ENCODE results near the gene GJA1. TPM values are rescaled to one million over a fixed set of nuclear protein-coding genes. Genes with fewer than 3 reads are reported as not detected.
"Not testable (repeated sequence)": the region's sequence is repeated elsewhere in the genome, so short reads cannot be mapped to it uniquely, and the experiment has no call there.

Gene GJA1
- total RNA-seq, 1 donor from 2014 or later: not detected

DNA sequence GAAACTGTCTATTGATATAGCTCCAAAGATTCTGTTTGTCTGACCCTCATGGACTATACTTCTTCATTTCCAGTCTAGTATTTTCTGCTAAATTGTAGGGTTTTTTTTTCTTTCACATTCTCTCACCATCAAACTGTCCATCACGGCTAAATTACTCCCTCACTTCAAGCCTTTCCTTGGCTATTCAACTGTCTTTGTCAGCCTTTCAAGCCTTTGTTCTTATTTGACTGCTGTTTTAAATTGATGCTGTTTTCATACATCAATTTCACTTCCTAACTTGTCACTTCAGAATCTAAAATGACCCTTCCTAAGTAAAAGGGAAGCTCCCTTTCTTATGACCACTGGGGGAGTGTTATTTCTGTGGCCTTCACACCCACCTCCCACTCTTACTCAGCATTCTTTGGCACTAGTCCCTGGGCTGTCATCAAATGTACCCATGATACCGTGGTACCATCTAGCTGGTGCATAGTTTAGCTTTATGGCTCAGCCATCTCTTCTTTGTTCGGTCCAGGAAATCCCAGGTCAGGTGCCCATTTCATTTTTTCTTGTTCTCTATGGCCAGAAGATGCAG is 8.6 kb downstream of the GJA1 start:
- no peak for DNase-seq
- Mint-ChIP-seq H3K27me3 (peaks cover 6% of the 10 kb centered on the region), H3K27ac (no peak overlapping the region), H3K9me3 (no peaks in the 10 kb centered on the region), H3K36me3 (ENCODE audit: low read depth) (no peaks in the 10 kb centered on the region), H3K4me3 (no peak overlapping the region), H3K4me1 (no peaks in the 10 kb centered on the region)
- intact Hi-C loops (cut with micrococcal nuclease): no loop called here

DNA sequence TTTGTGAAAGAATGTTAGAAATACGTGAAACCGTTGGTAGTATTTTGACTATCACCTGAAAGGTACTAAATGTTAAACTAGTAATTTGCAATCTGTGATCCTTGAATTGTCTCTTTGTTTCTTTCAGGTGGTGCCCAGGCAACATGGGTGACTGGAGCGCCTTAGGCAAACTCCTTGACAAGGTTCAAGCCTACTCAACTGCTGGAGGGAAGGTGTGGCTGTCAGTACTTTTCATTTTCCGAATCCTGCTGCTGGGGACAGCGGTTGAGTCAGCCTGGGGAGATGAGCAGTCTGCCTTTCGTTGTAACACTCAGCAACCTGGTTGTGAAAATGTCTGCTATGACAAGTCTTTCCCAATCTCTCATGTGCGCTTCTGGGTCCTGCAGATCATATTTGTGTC is 11.3 kb downstream of the GJA1 start:
- H3K9me3 Mint-ChIP-seq; H3K36me3 Mint-ChIP-seq (ENCODE audit: low read depth); DNase-seq; H3K27me3 Mint-ChIP-seq; intact Hi-C loops (cut with micrococcal nuclease); H3K4me3 Mint-ChIP-seq; H3K4me1 Mint-ChIP-seq; H3K27ac Mint-ChIP-seq: not testable (repeated sequence)

- H3K4me3 Mint-ChIP-seq; H3K36me3 Mint-ChIP-seq (ENCODE audit: low read depth); H3K27me3 Mint-ChIP-seq; intact Hi-C loops (cut with micrococcal nuclease); H3K9me3 Mint-ChIP-seq; DNase-seq; H3K27ac Mint-ChIP-seq; H3K4me1 Mint-ChIP-seq: not testable (repeated sequence)
Observed at GRCh38 chr6:121447746-121448145, 12.3 kb downstream of the GJA1 start.

- H3K9me3 Mint-ChIP-seq; H3K36me3 Mint-ChIP-seq (ENCODE audit: low read depth); H3K4me1 Mint-ChIP-seq; H3K4me3 Mint-ChIP-seq; H3K27ac Mint-ChIP-seq; DNase-seq; intact Hi-C loops (cut with micrococcal nuclease); H3K27me3 Mint-ChIP-seq: not testable (repeated sequence)
Observed at GRCh38 chr6:121448528-121448927, 13.1 kb downstream of the GJA1 start.

DNA sequence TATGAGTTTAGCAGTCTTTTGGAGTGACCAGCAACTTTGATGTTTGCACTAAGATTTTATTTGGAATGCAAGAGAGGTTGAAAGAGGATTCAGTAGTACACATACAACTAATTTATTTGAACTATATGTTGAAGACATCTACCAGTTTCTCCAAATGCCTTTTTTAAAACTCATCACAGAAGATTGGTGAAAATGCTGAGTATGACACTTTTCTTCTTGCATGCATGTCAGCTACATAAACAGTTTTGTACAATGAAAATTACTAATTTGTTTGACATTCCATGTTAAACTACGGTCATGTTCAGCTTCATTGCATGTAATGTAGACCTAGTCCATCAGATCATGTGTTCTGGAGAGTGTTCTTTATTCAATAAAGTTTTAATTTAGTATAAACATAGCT is 13.9 kb downstream of the GJA1 start:
- Mint-ChIP-seq H3K27ac (no peak overlapping the region), H3K9me3 (no peaks in the 10 kb centered on the region), H3K4me1 (no peaks in the 10 kb centered on the region), H3K4me3 (no peak overlapping the region), H3K27me3 (no peaks in the 10 kb centered on the region), H3K36me3 (ENCODE audit: low read depth) (no peaks in the 10 kb centered on the region)
- DNase-seq: no peak
- intact Hi-C loops (cut with micrococcal nuclease): no loop called here

DNA sequence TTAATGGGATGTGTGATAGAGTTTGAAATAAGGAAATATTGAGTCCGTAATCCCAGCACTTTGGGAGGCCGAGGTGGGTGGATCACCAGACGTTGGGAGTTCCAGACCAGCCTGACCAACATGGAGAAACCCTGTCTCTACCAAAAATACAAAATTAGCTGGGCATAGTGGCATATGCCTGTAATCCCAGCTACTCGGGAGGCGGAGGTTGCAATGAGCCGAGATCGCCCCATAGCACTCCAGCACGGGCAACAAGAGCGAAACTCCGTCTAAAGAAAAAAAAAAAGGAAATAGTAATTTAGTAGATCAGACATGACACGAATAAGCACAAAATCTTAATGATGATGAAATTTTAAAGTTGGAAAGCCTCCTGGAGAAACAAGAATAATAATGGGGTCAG is 14.8 kb downstream of the GJA1 start:
- no peaks in the 10 kb centered on the region for H3K27me3 Mint-ChIP-seq
- no peak for DNase-seq

DNA sequence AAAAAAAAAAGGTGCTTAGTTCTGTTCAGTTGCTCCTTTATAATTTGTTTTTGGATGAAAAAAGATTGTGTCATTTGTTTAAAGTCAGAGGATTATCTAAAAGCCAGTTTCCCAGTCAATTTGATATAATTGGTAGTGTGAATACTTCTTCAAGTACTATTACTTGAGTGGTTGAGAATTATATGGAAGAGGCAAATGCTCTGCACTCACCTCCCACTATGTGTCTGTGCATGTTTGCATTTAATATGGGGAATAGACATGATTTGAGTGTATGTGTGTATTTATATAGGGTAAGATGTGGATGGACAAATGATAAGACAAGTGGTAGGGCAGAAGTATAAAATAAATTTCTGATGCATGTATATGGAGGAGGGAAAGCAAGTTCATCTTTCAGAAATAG is 15.8 kb downstream of the GJA1 start:
- H3K4me1 Mint-ChIP-seq: no peaks in the 10 kb centered on the region
- intact Hi-C loops (cut with micrococcal nuclease): no loop called here
- H3K27ac Mint-ChIP-seq: no peak overlapping the region
- no peaks in the 10 kb centered on the region for H3K36me3 Mint-ChIP-seq (ENCODE audit: low read depth)
- H3K9me3 Mint-ChIP-seq: no peaks in the 10 kb centered on the region
- H3K27me3 Mint-ChIP-seq: no peaks in the 10 kb centered on the region
- no peak overlapping the region for H3K4me3 Mint-ChIP-seq
- DNase-seq: no peak

More for the DNA sequence above, 14.8 kb downstream of the GJA1 start:
- no peaks in the 10 kb centered on the region for H3K9me3 Mint-ChIP-seq
- H3K4me3 Mint-ChIP-seq: no peak overlapping the region
- H3K27ac Mint-ChIP-seq: no peak overlapping the region
- intact Hi-C loops (cut with micrococcal nuclease): no loop called here
- no peaks in the 10 kb centered on the region for H3K36me3 Mint-ChIP-seq (ENCODE audit: low read depth)
- H3K4me1 Mint-ChIP-seq: no peaks in the 10 kb centered on the region

GRCh38 chr6:121453191-121453590 is 17.7 kb downstream of the GJA1 start:
- H3K9me3 Mint-ChIP-seq: no peaks in the 10 kb centered on the region
- no peak for DNase-seq
- H3K27ac Mint-ChIP-seq: no peak overlapping the region
- no peaks in the 10 kb centered on the region for H3K36me3 Mint-ChIP-seq (ENCODE audit: low read depth)
- no peaks in the 10 kb centered on the region for H3K27me3 Mint-ChIP-seq
- H3K4me1 Mint-ChIP-seq: no peaks in the 10 kb centered on the region
- intact Hi-C loops (cut with micrococcal nuclease): no loop called here
- H3K4me3 Mint-ChIP-seq: no peak overlapping the region

DNA sequence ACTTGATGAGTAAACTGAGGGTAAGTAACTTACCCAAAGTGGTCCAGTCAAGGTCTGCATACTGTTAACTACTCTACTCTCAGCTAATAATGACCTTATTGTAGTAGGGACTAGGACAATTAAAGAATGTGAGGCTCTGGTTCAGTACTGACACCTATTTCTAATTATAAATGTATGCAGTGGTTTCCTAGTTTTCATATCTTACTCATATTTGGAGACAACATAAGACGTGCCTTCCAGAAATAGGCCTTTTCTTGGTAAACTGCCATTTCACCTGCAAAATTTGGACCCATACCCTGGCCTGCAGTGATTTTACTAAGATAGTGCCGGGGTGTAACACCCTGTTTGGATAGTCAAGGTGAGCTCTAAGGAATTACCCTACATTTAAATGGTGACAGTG is 24.7 kb downstream of the GJA1 start:
- Mint-ChIP-seq H3K36me3 (ENCODE audit: low read depth) (no peaks in the 10 kb centered on the region), H3K27me3 (peaks cover 1% of the 10 kb centered on the region), H3K27ac (no peak overlapping the region), H3K9me3 (no peaks in the 10 kb centered on the region), H3K4me3 (no peak overlapping the region), H3K4me1 (no peaks in the 10 kb centered on the region)
- intact Hi-C loops (cut with micrococcal nuclease): no loop called here
- DNase-seq: no peak

GRCh38 chr6:121463087-121463486 is 27.6 kb downstream of the GJA1 start:
- Mint-ChIP-seq H3K9me3 (no peaks in the 10 kb centered on the region), H3K4me3 (no peak overlapping the region), H3K27ac (no peak overlapping the region), H3K36me3 (ENCODE audit: low read depth) (no peaks in the 10 kb centered on the region), H3K4me1 (no peaks in the 10 kb centered on the region), H3K27me3 (peaks cover 1% of the 10 kb centered on the region)
- intact Hi-C loops (cut with micrococcal nuclease): no loop called here
- no peak for DNase-seq

- no peaks in the 10 kb centered on the region for H3K9me3 Mint-ChIP-seq
- peaks cover 1% of the 10 kb centered on the region for H3K27me3 Mint-ChIP-seq
- no peaks in the 10 kb centered on the region for H3K4me1 Mint-ChIP-seq
- intact Hi-C loops (cut with micrococcal nuclease): no loop called here
- no peak for DNase-seq
- no peak overlapping the region for H3K4me3 Mint-ChIP-seq
- no peaks in the 10 kb centered on the region for H3K36me3 Mint-ChIP-seq (ENCODE audit: low read depth)
- H3K27ac Mint-ChIP-seq: no peak overlapping the region
Observed at GRCh38 chr6:121465101-121465500, 29.7 kb downstream of the GJA1 start.

DNA sequence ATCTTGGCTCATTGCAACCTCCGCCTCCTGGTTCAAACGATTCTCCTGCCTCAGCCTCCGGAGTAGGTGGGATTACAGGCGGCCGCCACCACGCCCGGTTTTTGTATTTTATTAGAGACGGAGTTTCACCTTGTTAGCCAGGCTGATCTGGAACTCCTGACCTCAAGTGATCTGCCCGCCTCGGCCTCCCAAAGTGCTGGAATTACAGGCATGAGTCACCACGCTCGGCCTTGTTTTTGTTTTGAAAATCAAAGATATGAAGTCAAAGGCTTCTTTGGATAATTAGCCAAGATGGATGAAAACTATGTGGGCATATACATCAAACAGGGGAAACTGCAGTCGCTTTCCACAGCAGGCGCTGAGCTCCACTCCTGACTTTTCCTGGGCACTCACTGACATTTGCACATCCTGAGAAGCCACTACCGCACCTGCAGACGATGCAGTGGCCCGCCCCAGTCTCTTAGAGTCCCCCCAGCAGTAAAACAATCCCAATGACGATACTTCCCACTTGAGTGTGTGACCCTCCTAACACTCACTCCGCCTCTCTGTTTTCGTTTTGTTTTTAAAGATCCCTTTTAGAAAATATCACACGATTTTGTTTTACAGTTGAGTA is 44.1 kb downstream of the GJA1 start:
- intact Hi-C loops (cut with micrococcal nuclease): no loop called here
- no peaks in the 10 kb centered on the region for H3K9me3 Mint-ChIP-seq
- H3K27ac Mint-ChIP-seq: no peak overlapping the region
- no peak for DNase-seq
- H3K36me3 Mint-ChIP-seq (ENCODE audit: low read depth): no peaks in the 10 kb centered on the region
- H3K4me1 Mint-ChIP-seq: no peaks in the 10 kb centered on the region
- H3K27me3 Mint-ChIP-seq: no peaks in the 10 kb centered on the region
- no peak overlapping the region for H3K4me3 Mint-ChIP-seq

DNA sequence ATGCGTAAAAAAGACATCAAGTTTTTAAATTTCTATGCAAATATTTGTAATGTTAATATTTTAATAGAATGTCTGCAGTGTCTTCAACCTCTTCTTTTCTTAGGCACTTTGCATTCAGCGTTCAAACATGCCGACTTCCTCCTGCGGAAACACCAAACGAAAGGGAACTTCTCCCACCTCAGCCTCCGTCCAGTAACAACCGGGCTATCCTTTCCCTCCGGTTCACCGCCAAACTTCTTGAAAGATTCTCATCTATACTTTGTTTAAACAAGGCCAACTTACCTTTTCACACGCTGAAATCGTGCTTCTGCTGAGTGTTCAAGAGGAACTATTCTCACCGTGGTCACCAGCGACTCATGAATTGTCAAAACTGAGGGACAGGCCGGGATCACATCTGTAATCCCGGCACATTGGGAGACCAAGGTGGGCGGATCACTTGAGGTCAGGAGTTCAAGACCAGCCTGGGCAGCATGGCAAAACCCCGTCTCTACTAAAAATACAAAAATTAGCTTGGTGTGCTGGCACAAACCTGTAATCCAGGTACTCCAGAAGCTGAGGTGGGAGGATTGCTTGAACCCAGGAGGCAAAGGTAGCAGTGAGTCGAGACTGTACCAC is 44.8 kb downstream of the GJA1 start:
- no peak overlapping the region for H3K4me3 Mint-ChIP-seq
- H3K4me1 Mint-ChIP-seq: no peaks in the 10 kb centered on the region
- no peak overlapping the region for H3K27ac Mint-ChIP-seq
- H3K9me3 Mint-ChIP-seq: no peaks in the 10 kb centered on the region
- no peaks in the 10 kb centered on the region for H3K27me3 Mint-ChIP-seq
- no peaks in the 10 kb centered on the region for H3K36me3 Mint-ChIP-seq (ENCODE audit: low read depth)
- intact Hi-C loops (cut with micrococcal nuclease): no loop called here
- no peak for DNase-seq

DNA sequence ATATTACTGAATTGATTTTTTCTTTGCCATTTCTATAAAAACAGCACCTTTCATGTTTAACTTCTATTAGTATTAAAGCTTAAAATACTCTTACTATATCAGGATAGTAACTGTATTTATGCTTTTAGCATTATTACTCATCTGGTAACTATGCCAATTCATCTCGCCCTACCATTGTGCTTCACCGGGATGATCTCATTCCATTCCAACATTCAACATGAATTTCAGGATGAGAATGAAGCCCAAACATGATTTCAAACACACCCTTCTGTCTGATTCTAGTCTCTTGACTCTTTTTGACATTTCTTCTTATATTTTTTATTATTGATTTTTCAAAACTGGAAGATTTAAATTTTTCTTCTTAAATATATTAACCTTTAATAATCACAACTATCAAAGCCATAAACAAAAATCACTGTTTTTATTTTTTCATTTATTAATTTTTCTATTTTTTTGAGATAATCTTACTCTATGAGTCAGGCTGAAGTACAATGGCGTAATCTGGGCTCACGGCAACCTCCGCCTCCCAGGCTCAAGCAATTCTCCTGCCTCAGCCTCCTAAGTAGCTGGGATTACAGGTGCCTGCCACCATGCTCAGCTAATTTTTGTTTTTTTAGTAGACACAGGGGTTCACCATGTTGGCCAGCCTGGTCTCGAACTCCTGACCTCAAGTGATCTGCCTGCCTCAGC is 46.7 kb downstream of the GJA1 start:
- Mint-ChIP-seq H3K4me3 (no peak overlapping the region), H3K36me3 (ENCODE audit: low read depth) (no peaks in the 10 kb centered on the region), H3K27me3 (no peaks in the 10 kb centered on the region), H3K9me3 (no peaks in the 10 kb centered on the region), H3K27ac (no peak overlapping the region), H3K4me1 (no peaks in the 10 kb centered on the region)
- DNase-seq: no peak
- intact Hi-C loops (cut with micrococcal nuclease): no loop called here
